ENCODE measurements around the gene AMELX. TPM values are rescaled to one million over a fixed set of nuclear protein-coding genes. Genes with fewer than 3 reads are reported as not detected.

AMELX gene
- total RNA-seq, 2 experiments from 2014 or later, result not detected

Other genes with a start within 250 kb of the AMELX start
- 10 to 100 TPM; 34.2 to 36.4 TPM for gene HCCS, start 182.1 kb upstream of the AMELX start, total RNA-seq

Measured in activated CD8-positive, alpha-beta memory T cell treated with anti-CD3 and anti-CD28 coated beads for 36 hours (primary cell).